Panc1 (cell line): ENCODE measurements around the gene CACNB1.

Source experiments
- SIN3A ChIP-seq: IDR thresholded peaks from 2 replicates; pipeline ENCODE4 v1.6.1; 2012; ENCODE audit warnings: low read depth, mild to moderate bottlenecking, low read length, moderate library complexity, borderline replicate concordance; ENCODE audit not compliant: insufficient read depth
- TCF7L2 ChIP-seq: IDR thresholded peaks from 2 replicates; pipeline ENCODE4 v1.6.1; 2011; ENCODE audit warnings: mild to moderate bottlenecking, low read depth, low read length, inconsistent platforms
- TF ChIP-seq, protein P1 (sequence below): fragments of 450-650 bp; IDR thresholded peaks from 2 replicates; pipeline ENCODE4 v1.5.1; 2017; ENCODE audit warnings: mild to moderate bottlenecking

DNA sequence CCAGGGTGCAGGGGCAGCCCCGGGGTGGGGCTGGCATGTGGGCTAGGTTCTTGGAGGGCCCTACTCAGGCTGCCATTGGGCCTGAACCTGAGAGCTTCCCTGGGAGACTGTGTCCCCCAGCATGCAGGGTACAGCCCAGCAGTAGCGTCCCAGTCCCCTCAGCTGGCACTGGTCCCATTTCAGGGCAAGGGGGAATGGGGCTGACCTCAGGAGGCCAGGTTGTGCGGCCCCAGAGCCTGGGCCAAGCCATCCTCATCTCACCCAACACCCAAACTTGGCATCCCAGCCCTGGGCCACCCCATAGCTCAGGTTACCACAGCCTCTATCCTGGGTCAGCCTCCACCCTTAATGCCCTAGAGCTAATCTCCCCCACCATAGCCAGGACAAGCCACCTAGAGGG, 52.3 kb downstream of the CACNB1 start:
- TF ChIP-seq, protein P1, sequence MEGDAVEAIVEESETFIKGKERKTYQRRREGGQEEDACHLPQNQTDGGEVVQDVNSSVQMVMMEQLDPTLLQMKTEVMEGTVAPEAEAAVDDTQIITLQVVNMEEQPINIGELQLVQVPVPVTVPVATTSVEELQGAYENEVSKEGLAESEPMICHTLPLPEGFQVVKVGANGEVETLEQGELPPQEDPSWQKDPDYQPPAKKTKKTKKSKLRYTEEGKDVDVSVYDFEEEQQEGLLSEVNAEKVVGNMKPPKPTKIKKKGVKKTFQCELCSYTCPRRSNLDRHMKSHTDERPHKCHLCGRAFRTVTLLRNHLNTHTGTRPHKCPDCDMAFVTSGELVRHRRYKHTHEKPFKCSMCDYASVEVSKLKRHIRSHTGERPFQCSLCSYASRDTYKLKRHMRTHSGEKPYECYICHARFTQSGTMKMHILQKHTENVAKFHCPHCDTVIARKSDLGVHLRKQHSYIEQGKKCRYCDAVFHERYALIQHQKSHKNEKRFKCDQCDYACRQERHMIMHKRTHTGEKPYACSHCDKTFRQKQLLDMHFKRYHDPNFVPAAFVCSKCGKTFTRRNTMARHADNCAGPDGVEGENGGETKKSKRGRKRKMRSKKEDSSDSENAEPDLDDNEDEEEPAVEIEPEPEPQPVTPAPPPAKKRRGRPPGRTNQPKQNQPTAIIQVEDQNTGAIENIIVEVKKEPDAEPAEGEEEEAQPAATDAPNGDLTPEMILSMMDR = no peak
- TF ChIP-seq TCF7L2 (no peak), SIN3A (no peak)
